Omental fat pad (tissue), 4 donors: Measurements from ENCODE around the gene RFLNA. TPM values are rescaled to one million over a fixed set of nuclear protein-coding genes. Genes with fewer than 3 reads are reported as not detected.

Source experiments
- ATAC-seq: fragments of 150-250 bp; one replicate; pipeline ENCODE4 v1.9.1; 2016; ENCODE audit warnings: mild to moderate bottlenecking, moderate library complexity; ENCODE audit not compliant: low FRiP score
- DNase-seq: peaks from one replicate; pipeline ENCODE4 v3.0.0-alpha.2; 2019; ENCODE audit warnings: low spot score
- CTCF ChIP-seq, 3 donors: fragments of 450-650 bp; IDR thresholded peaks; one replicate each; pipeline ENCODE4 v1.5.1; 2016 to 2017; ENCODE audit warnings: antibody characterized with exemption in 3 of 3, mild to moderate bottlenecking in 3 of 3, moderate library complexity in 2 of 3
- small RNA-seq: library from RNA; depleted of rRNA; stranded (forward); fragments of <200 nt; gene quantifications from one replicate; pipeline ENCODE3, GENCODE V24; 2016
- total RNA-seq, 4 donors: library from RNA; depleted of rRNA; stranded (reverse); fragments of >200 nt; gene quantifications; one replicate each; pipeline ENCODE4 v1.1.0, GENCODE V29; 2016

RFLNA gene
- total RNA-seq, 4 donors from 2014 or later: 0.32 to 23.3 (median 5.1) TPM

- ATAC-seq: no peak
These were observed 69.7 kb downstream of the RFLNA start for GRCh38 chr12:124364543-124364942.

More at GRCh38 chr12:124364543-124364942, 69.7 kb downstream of the RFLNA start:
- no peak for TF ChIP-seq CTCF (IDR thresholded peaks at IDR 0.05)
- no peak for DNase-seq

Small RNA genes within 50 kb of the gene (small RNA-seq; reads per million reads assigned to genes)
- gene MIR6880: not detected
